Measurements from ENCODE around the gene TUBD1.
"Not testable (repeated sequence)": the region's sequence is repeated elsewhere in the genome, so short reads cannot be mapped to it uniquely, and the experiment has no call there.

Gene TUBD1

DNA sequence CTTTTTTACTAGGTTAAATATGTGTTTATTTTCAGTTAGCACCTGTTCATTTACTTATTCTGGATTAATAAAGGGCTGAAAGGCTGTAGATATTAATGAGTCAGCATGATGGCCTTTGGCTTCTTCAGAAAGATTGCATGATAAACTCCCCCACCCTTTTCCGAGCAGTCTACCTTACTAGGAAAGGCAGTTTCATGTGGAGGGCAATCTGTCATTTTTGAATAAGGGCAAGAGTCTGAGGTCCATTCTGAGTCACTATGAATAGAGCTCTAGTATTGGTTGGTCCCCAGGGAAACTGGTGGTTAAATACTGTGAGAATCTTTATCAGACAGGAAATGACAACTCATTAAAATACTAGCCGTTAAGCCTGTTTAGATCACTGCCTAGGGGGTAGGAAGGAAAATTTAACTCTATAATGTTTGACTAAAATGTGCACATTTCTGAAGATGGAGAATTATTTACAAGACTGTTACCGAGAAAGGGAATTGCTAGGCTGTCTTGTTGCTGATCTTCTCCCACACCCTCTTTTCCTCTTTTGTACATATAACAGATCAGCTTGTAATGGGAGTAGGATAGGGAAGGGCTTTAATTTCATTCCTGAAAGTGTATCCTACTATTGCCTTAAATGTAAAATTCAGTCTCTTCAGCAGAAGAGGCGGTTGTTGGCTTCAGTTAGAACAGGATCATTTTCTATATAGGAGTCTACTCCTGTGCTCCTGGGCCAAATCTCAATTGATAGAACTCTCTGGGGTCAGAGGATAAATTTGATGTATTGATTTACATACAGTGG lies 63.3 kb downstream of the TUBD1 start:
- H3K4me3 ChIP-seq (ENCODE audit: control insufficient read depth, low read depth, low read length) = peak overlapping the region; percentile 40
- TF ChIP-seq, protein P1, sequence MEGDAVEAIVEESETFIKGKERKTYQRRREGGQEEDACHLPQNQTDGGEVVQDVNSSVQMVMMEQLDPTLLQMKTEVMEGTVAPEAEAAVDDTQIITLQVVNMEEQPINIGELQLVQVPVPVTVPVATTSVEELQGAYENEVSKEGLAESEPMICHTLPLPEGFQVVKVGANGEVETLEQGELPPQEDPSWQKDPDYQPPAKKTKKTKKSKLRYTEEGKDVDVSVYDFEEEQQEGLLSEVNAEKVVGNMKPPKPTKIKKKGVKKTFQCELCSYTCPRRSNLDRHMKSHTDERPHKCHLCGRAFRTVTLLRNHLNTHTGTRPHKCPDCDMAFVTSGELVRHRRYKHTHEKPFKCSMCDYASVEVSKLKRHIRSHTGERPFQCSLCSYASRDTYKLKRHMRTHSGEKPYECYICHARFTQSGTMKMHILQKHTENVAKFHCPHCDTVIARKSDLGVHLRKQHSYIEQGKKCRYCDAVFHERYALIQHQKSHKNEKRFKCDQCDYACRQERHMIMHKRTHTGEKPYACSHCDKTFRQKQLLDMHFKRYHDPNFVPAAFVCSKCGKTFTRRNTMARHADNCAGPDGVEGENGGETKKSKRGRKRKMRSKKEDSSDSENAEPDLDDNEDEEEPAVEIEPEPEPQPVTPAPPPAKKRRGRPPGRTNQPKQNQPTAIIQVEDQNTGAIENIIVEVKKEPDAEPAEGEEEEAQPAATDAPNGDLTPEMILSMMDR (conservative IDR thresholded peaks at IDR 0.05; ENCODE audit: control insufficient read depth, insufficient read depth, low read depth, low read length) = no peak
- peak; percentile 99 for DNase-seq (ENCODE audit: low read depth)

DNA sequence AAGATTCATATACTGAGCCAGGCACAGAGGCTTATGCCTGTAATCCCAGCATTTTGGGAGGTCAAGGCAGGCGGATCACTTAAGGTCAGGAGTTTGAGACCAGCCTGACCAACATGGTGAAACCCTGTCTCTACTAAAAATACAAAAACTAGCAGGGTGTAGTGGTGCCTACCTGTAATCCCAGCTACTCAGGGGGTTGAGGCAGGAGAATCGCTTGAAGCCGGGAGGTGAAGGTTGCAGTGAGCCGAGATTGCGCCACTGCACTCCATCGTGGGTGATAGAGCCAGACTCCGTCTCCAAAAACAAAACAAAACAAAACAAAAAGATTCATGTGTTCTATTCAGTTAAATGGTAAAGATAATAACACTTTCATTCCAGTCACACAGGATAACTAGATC lies 63.9 kb downstream of the TUBD1 start:
- not testable (repeated sequence) for DNase-seq (ENCODE audit: low read depth); H3K4me3 ChIP-seq (ENCODE audit: control insufficient read depth, low read depth, low read length)

DNA sequence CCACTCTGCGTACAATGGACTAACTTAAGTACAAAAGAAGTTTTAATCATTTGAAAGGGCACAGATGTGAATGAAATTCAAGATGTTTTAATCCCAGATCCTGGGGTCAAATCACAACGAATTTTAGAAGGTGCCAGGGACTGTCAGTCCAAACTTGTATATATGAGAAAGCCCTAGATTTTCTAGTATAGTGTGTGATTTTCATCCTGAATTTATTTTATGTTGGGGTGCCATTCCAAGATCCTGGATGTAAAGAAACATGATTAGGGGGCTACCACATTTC lies 64.3 kb downstream of the TUBD1 start:
- TF ChIP-seq, protein P1 (conservative IDR thresholded peaks at IDR 0.05; ENCODE audit: control insufficient read depth, insufficient read depth, low read depth, low read length) = no peak
- H3K4me3 ChIP-seq (ENCODE audit: control insufficient read depth, low read depth, low read length) = no peak overlapping the region
- no peak for DNase-seq (ENCODE audit: low read depth)

DNA sequence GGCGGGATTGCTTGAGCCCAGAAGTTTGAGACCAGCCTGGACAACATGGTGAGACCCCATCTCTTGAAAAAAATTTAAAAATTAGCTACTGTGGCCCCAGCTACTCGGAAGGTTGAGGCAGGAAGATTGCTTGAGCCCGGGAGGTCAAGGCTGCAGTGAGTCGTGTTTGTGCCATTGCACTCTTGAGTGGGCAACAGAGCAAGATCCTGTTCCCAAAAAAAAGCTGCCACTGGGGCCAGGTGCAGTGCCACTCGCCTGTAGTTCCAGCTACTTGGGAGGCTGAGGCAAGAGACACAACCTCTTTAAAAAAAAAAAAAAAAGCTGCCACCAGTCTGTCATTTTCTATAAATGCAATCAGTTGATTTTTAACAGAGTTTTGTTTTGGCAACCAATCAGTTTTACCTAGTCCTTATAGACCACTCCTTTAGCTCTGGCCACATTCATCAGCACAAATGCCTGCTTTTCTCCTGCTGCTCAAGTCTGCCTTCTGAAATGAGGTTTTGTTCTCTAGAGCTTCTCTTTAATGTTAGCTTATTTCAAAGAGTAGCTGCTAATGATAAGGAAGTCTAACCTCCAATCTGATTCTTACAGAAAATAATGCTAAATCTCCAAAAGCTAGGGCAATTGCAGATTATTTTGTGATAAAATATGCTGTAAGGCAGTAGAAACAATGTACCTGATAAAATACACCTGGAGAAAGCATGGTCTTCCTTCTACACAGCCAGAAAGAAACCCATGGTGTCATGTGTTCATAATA lies 64.8 kb downstream of the TUBD1 start:
- no peak overlapping the region for H3K4me3 ChIP-seq (ENCODE audit: control insufficient read depth, low read depth, low read length)
- no peak for DNase-seq (ENCODE audit: low read depth)
- TF ChIP-seq, protein P1 (conservative IDR thresholded peaks at IDR 0.05; ENCODE audit: control insufficient read depth, insufficient read depth, low read depth, low read length) = no peak

DNA sequence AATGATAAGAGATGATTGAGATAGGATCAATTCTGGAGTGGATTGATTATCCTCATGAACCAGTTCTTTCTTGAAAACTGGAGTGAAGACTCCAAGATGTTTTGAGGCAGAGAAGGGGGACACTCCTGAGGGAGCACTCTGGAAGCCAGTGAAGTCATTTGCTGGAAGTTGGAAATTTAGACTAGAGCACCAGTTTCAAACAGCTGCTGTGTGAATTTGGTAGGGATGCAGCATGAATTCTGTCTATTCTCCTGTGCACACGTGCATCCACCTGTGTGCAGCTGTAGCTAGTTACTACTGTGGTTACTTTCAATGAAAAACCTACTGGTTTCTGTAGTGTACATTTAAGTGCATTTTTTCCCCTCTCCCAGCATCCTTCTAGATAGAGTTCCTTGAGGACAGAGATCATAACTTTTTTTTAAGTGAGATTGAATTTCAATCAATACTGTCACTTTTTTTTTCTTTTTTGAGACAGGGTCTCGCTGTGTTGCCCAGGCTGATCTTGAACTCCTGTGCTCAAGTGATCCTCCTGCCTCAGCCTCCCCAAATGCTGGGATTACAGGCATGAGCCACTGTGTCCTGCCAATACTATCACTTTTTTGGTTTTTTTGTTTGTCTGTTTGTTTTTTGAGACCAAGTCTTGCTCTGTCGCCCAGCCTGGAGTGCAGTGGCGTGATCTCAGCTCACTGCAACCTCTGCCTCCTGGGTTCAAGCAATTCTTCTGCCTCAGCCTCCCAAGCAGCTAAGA lies 65.9 kb downstream of the TUBD1 start:
- TF ChIP-seq, protein P1 (conservative IDR thresholded peaks at IDR 0.05; ENCODE audit: control insufficient read depth, insufficient read depth, low read depth, low read length) = no peak
- H3K4me3 ChIP-seq (ENCODE audit: control insufficient read depth, low read depth, low read length) = no peak overlapping the region
- DNase-seq (ENCODE audit: low read depth) = no peak

DNA sequence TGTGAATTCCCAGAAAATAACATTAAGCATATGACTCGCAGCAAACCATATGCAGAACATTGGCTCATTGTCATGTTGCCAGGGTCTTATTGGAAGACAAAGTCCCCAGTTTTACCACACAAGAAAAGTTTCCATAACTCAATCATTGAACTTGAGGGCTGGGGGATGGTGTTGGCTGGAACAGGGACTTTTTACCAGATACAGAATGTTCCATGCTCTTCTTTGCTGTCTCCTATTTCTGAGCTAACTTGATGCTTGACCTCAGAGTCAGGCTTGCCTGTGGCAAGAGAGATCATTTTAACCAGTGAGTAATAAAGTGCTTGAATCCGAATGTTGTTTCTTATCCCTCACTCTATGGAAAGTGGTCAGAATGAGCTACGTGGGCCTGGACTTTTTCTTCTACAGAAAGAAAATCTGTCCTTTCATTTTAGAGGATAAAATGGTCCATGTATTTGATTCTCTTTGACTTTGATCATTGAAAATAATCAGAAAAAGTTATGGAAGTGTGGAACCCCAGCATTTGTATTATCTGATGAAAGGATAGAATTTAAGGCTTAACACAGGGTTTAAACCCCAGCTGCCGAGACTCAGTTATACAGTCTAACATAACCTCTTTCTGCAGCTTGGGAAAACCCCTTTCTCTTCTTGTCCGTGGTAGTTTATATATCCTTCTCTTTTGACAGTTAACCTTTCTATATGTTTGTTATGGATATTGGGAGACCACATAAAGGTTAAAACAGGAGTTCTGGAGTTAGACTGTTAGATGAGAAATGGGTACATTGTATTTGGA lies 67.0 kb downstream of the TUBD1 start:
- DNase-seq (ENCODE audit: low read depth) = peak; percentile 97
- H3K4me3 ChIP-seq (ENCODE audit: control insufficient read depth, low read depth, low read length) = no peak overlapping the region
- TF ChIP-seq, protein P1 (conservative IDR thresholded peaks at IDR 0.05; ENCODE audit: control insufficient read depth, insufficient read depth, low read depth, low read length) = no peak
